Effector memory CD8-positive, alpha-beta T cell (primary cell): ENCODE data around the gene KIF3A.

Experiments used
- ATAC-seq: fragments of 150-1000 bp; cut with Tn5 transposase; replicated peaks from 2 replicates; pipeline ENCODE4 v1.10.0; 2021; ENCODE audit warnings: mild to moderate bottlenecking, moderate library complexity
- DNase-seq, 3 experiments: peaks; one replicate each; pipeline ENCODE4 v3.0.0; 2021
- H3K27ac Mint-ChIP-seq, 2 donors: one replicate each; pipeline ENCODE4 v1.8.0; 2022; ENCODE audit warnings: mild to moderate bottlenecking in 2 of 2, mixed read lengths in 2 of 2, moderate library complexity in 2 of 2
- H3K27me3 Mint-ChIP-seq, 2 donors: one replicate each; pipeline ENCODE4 v1.8.0; 2022; ENCODE audit warnings: mixed read lengths in 2 of 2
- H3K36me3 Mint-ChIP-seq: one replicate; pipeline ENCODE4 v1.8.0; 2022; ENCODE audit warnings: mild to moderate bottlenecking, moderate library complexity, mixed read lengths; ENCODE audit not compliant: insufficient read depth
- H3K4me1 Mint-ChIP-seq, 2 donors: one replicate each; pipeline ENCODE4 v1.8.0; 2022; ENCODE audit warnings: low read depth in 2 of 2, mixed read lengths in 2 of 2
- H3K4me3 Mint-ChIP-seq, 2 donors: one replicate each; pipeline ENCODE4 v1.8.0; 2022; ENCODE audit warnings: mild to moderate bottlenecking in 2 of 2, mixed read lengths in 2 of 2, moderate library complexity in 2 of 2
- H3K9me3 Mint-ChIP-seq, 2 donors: one replicate each; pipeline ENCODE4 v1.8.0; 2022; ENCODE audit warnings: mixed read lengths in 2 of 2

Gene KIF3A

GRCh38 chr5:132680780-132681475 is 56.4 kb downstream of the KIF3A start:
- peaks cover 11 to 19% of the 10 kb centered on the region in 2 donors for H3K4me1 Mint-ChIP-seq
- no peak overlapping the region for H3K27ac Mint-ChIP-seq
- no peaks in the 10 kb centered on the region for H3K27me3 Mint-ChIP-seq
- ATAC-seq (no peak), DNase-seq (no peak)
- H3K36me3 Mint-ChIP-seq, result no peaks in the 10 kb centered on the region
- H3K4me3 Mint-ChIP-seq, result no peak overlapping the region
- H3K9me3 Mint-ChIP-seq, result no peaks in the 10 kb centered on the region

DNA sequence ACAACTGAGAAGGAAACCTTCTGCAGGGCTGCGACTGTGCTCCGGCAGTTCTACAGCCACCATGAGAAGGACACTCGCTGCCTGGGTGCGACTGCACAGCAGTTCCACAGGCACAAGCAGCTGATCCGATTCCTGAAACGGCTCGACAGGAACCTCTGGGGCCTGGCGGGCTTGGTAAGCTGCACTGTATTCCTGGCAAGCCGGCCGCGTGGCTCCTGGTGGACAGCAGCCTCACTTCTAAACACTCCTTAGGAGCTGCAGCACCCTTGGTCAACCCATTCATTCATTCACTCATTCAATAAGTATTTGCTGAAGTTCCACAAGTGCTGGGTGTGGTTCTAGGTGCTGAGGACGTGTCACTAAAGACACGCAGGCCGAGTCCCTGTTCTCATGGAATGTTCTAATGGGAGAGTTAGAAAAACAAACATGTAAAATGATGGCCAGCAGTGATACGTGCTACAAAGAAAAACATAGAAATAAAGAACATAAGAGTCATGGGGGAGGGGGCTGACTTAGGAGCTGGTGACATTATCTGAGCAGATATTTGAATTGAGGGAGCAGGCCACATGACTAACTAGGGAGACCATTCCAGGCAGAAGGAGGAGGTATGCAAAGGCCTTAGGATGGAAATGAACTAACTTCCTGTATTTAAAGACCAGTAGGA is 57.5 kb downstream of the KIF3A start:
- ATAC-seq (no peak), DNase-seq (no peak)
- Mint-ChIP-seq H3K9me3 (no peaks in the 10 kb centered on the region), H3K4me1 (peaks cover 14 to 22% of the 10 kb centered on the region in 2 donors), H3K4me3 (no peak overlapping the region), H3K27ac (no peak overlapping the region), H3K27me3 (no peaks in the 10 kb centered on the region), H3K36me3 (no peaks in the 10 kb centered on the region)

GRCh38 chr5:132679166-132679565 is 58.2 kb downstream of the KIF3A start:
- ATAC-seq, result no peak
- no peaks in the 10 kb centered on the region for H3K9me3 Mint-ChIP-seq
- H3K27ac Mint-ChIP-seq, result no peak overlapping the region
- no peaks in the 10 kb centered on the region for H3K36me3 Mint-ChIP-seq
- no peak for DNase-seq
- H3K27me3 Mint-ChIP-seq, result no peaks in the 10 kb centered on the region
- peaks cover 17 to 24% of the 10 kb centered on the region in 2 donors for H3K4me1 Mint-ChIP-seq
- no peak overlapping the region for H3K4me3 Mint-ChIP-seq

DNA sequence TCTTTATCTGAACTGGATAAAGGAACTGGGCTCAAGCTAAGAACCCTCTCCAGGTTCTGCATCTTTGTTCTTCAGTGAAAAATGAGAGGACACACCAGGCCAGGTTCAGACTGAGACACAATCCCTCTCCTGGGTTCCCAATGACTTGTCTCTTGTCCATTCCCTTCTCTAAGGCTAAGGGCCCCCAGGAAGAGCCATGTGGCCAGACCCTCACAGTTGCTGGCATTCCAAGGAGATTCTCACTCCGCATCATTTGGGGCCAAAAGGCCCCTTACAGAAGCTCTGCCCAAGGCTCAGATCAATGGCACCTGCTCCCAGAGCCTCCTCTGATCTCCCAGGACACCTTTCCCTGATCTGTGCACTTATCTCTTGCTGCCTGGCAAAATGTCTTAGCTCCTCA is 58.6 kb downstream of the KIF3A start:
- no peak overlapping the region for H3K4me3 Mint-ChIP-seq

GRCh38 chr5:132677682-132678400 is 59.5 kb downstream of the KIF3A start:
- Mint-ChIP-seq H3K4me3 (no peak overlapping the region), H3K27ac (no peak overlapping the region), H3K27me3 (no peaks in the 10 kb centered on the region), H3K36me3 (no peaks in the 10 kb centered on the region), H3K4me1 (peaks cover 21 to 32% of the 10 kb centered on the region in 2 donors), H3K9me3 (no peaks in the 10 kb centered on the region)
- DNase-seq (no peak), ATAC-seq (no peak)

More for the DNA sequence above, 58.6 kb downstream of the KIF3A start:
- Mint-ChIP-seq H3K9me3 (no peaks in the 10 kb centered on the region), H3K27me3 (no peaks in the 10 kb centered on the region), H3K36me3 (no peaks in the 10 kb centered on the region), H3K27ac (no peak overlapping the region), H3K4me1 (peaks cover 21 to 29% of the 10 kb centered on the region in 2 donors)
- ATAC-seq (no peak), DNase-seq (no peak)

DNA sequence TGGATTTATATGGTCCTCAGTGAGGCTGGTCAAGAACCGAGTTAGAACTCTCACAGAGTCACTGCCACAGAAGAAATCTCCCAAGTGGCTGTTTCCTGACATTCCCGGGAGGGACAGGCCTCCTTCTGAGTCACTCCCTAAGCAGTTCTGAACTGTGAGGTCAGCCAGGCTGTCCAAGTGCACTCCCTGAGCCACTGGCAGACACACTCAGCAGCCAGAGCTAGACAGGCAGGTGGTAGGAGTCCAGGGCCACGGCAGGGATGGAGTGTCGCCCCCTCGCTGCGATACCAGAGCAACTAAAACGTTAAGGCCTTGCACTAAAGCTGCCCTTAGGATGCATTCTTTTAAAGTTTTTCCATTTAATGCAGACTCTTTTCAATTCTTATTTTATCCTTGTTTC is 60.2 kb downstream of the KIF3A start:
- DNase-seq (no peak), ATAC-seq (no peak)
- Mint-ChIP-seq H3K27ac (peak overlapping the region in 1 of 2 donors; percentile 64), H3K4me3 (no peak overlapping the region), H3K9me3 (no peaks in the 10 kb centered on the region), H3K27me3 (no peaks in the 10 kb centered on the region), H3K4me1 (peaks cover 21 to 32% of the 10 kb centered on the region in 2 donors), H3K36me3 (no peaks in the 10 kb centered on the region)

- H3K4me3 Mint-ChIP-seq, result peak overlapping the region; percentile 0 to 69
- H3K36me3 Mint-ChIP-seq, result no peaks in the 10 kb centered on the region
- peaks cover 21 to 33% of the 10 kb centered on the region in 2 donors for H3K4me1 Mint-ChIP-seq
- H3K27ac Mint-ChIP-seq, result peak overlapping the region in 1 of 2 donors; percentile 64
- peaks cover 0 to under 1% of the 10 kb centered on the region in 2 donors for H3K27me3 Mint-ChIP-seq
- DNase-seq (no peak), ATAC-seq (peak; percentile 50)
- no peaks in the 10 kb centered on the region for H3K9me3 Mint-ChIP-seq
Observed at GRCh38 chr5:132675936-132676689, 61.2 kb downstream of the KIF3A start.

- peaks cover 0 to 12% of the 10 kb centered on the region in 2 donors for H3K27me3 Mint-ChIP-seq
- no peaks in the 10 kb centered on the region for H3K9me3 Mint-ChIP-seq
- peak; percentile 59 for ATAC-seq
- H3K4me1 Mint-ChIP-seq, result peaks cover 21 to 35% of the 10 kb centered on the region in 2 donors
- H3K27ac Mint-ChIP-seq, result peak overlapping the region; percentile 83 to 89
- H3K4me3 Mint-ChIP-seq, result peak overlapping the region; percentile 66 to 69
- H3K36me3 Mint-ChIP-seq, result no peaks in the 10 kb centered on the region
- no peak for DNase-seq
Observed at GRCh38 chr5:132674671-132675506, 62.5 kb downstream of the KIF3A start.

DNA sequence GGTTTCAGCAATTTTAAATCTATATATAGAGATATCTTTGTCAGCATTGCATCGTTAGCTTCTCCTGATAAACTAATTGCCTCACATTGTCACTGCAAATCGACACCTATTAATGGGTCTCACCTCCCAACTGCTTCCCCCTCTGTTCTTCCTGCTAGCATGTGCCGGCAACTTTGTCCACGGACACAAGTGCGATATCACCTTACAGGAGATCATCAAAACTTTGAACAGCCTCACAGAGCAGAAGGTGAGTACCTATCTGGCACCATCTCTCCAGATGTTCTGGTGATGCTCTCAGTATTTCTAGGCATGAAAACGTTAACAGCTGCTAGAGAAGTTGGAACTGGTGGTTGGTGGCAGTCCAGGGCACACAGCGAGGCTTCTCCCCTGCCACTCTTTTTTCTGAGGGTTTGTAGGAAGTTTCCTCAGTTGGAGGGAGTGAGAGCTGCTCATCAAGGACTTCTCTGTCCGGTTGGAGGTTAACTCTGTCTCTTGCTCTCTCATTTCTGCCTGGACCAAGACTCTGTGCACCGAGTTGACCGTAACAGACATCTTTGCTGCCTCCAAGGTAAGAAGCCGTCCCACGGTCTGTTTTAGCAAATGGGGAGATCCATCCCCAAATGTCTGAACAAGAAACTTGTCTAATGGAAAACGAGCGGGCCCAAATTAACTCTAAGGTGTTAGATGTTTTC is 63.3 kb downstream of the KIF3A start, which contains the start of gene IL4:
IL4 (plus strand) TSS at position 51 of the 692 bp plus-strand sequence; CDS start at position 113, 62 bp downstream.
- no peak for DNase-seq
- Mint-ChIP-seq H3K27me3 (peaks cover 0 to 17% of the 10 kb centered on the region in 2 donors), H3K4me3 (peak within 1 kb of the TSS; percentile 66 to 69), H3K27ac (peak within 1 kb of the TSS; percentile 83 to 89), H3K4me1 (peaks cover 21 to 35% of the 10 kb centered on the region in 2 donors), H3K36me3 (no peaks in the 10 kb centered on the region), H3K9me3 (no peaks in the 10 kb centered on the region)
- ATAC-seq, result peak; percentile 41

DNA sequence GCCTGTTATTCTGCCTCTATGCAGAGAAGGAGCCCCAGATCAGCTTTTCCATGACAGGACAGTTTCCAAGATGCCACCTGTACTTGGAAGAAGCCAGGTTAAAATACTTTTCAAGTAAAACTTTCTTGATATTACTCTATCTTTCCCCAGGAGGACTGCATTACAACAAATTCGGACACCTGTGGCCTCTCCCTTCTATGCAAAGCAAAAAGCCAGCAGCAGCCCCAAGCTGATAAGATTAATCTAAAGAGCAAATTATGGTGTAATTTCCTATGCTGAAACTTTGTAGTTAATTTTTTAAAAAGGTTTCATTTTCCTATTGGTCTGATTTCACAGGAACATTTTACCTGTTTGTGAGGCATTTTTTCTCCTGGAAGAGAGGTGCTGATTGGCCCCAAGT is 63.9 kb downstream of the KIF3A start:
- Mint-ChIP-seq H3K27me3 (peaks cover 0 to 17% of the 10 kb centered on the region in 2 donors), H3K27ac (peak overlapping the region; percentile 83 to 89)
- ATAC-seq, result no peak

GRCh38 chr5:132671000-132671399 is 66.3 kb downstream of the KIF3A start:
- Mint-ChIP-seq H3K4me3 (no peak overlapping the region), H3K27me3 (peaks cover 0 to 36% of the 10 kb centered on the region in 2 donors), H3K9me3 (no peaks in the 10 kb centered on the region), H3K27ac (no peak overlapping the region), H3K36me3 (no peaks in the 10 kb centered on the region), H3K4me1 (peaks cover 18 to 30% of the 10 kb centered on the region in 2 donors)
- no peak for DNase-seq
- ATAC-seq, result no peak

More for the DNA sequence above, 63.9 kb downstream of the KIF3A start:
- no peak for DNase-seq
- no peak overlapping the region for H3K4me3 Mint-ChIP-seq
- H3K4me1 Mint-ChIP-seq, result peaks cover 21 to 35% of the 10 kb centered on the region in 2 donors
- no peaks in the 10 kb centered on the region for H3K36me3 Mint-ChIP-seq
- H3K9me3 Mint-ChIP-seq, result no peaks in the 10 kb centered on the region
